Breast epithelium (tissue), 4 donors: ENCODE measurements around the gene CCDC78. TPM values are rescaled to one million over a fixed set of nuclear protein-coding genes. Genes with fewer than 3 reads are reported as not detected.

ENCODE experiments used
- DNase-seq, 2 donors: peaks; one replicate each; pipeline ENCODE4 v3.0.0-alpha.2; 2019; ENCODE audit warnings: low spot score in 2 of 2
- H3K27ac ChIP-seq, 2 donors: fragments of 200-600 bp; sonication (generic) in 1 of 2; one replicate each; pipeline ENCODE4 v1.5.1; 2016 to 2019; ENCODE audit warnings: mild to moderate bottlenecking in 1 of 2
- H3K27me3 ChIP-seq, 2 donors: fragments of 200-600 bp; sonication (generic) in 1 of 2; one replicate each; pipeline versions ENCODE4 v1.5.1 to v1.6.0; 2017 to 2019; ENCODE audit warnings: control low read depth in 1 of 2, mild to moderate bottlenecking in 1 of 2
- H3K36me3 ChIP-seq: fragments of 200-600 bp; one replicate; pipeline ENCODE4 v1.5.1; 2019
- H3K4me1 ChIP-seq, 2 donors: fragments of 200-600 bp; sonication (generic); one replicate each; pipeline ENCODE4 v1.5.1; 2016 to 2019; ENCODE audit warnings: control low read depth in 1 of 2
- H3K4me3 ChIP-seq, 3 donors: fragments of 200-600 bp; sonication (generic); 1 replicate in 2 of 3; 2 replicates in 1 of 3; pipeline ENCODE4 v1.5.1; 2016 to 2019; ENCODE audit warnings: mild to moderate bottlenecking in 3 of 3, moderate library complexity in 2 of 3
- H3K9me3 ChIP-seq, 2 donors: fragments of 200-600 bp; sonication (generic) in 1 of 2; one replicate each; pipeline ENCODE4 v1.5.1; 2016 to 2019; ENCODE audit warnings: control low read depth in 1 of 2
- POLR2A ChIP-seq: fragments of 450-650 bp; IDR thresholded peaks from one replicate; pipeline ENCODE4 v1.6.1; 2016; ENCODE audit warnings: antibody characterized with exemption, mild to moderate bottlenecking, moderate library complexity
- POLR2AphosphoS5 ChIP-seq, 3 donors: sonication (generic); formaldehyde crosslinking; IDR thresholded peaks; one replicate each; pipeline ENCODE4 v1.6.1; 2017; ENCODE audit warnings: antibody characterized with exemption in 3 of 3
- intact Hi-C: fragments of 100-400 bp; cut with DNase I; formaldehyde crosslinking; loops from one replicate; pipeline ENCODE4 v1.15.1; 2023; ENCODE audit warnings: low total_unique reads
- total RNA-seq, 3 donors: library from RNA; depleted of rRNA; stranded (reverse); fragments of >200 nt; gene quantifications; one replicate each; pipeline ENCODE4 v1.1.0, GENCODE V29; 2016
- TF ChIP-seq, protein P1 (sequence below), 3 donors: fragments of 450-650 bp; IDR thresholded peaks; one replicate each; pipeline ENCODE4 v1.5.1; 2016 to 2017; ENCODE audit warnings: antibody characterized with exemption in 3 of 3, mild to moderate bottlenecking in 3 of 3, moderate library complexity in 3 of 3

CCDC78 gene
- total RNA-seq, 3 donors from 2014 or later, result 0.48 to 2.9 (median 2.6) TPM

DNA sequence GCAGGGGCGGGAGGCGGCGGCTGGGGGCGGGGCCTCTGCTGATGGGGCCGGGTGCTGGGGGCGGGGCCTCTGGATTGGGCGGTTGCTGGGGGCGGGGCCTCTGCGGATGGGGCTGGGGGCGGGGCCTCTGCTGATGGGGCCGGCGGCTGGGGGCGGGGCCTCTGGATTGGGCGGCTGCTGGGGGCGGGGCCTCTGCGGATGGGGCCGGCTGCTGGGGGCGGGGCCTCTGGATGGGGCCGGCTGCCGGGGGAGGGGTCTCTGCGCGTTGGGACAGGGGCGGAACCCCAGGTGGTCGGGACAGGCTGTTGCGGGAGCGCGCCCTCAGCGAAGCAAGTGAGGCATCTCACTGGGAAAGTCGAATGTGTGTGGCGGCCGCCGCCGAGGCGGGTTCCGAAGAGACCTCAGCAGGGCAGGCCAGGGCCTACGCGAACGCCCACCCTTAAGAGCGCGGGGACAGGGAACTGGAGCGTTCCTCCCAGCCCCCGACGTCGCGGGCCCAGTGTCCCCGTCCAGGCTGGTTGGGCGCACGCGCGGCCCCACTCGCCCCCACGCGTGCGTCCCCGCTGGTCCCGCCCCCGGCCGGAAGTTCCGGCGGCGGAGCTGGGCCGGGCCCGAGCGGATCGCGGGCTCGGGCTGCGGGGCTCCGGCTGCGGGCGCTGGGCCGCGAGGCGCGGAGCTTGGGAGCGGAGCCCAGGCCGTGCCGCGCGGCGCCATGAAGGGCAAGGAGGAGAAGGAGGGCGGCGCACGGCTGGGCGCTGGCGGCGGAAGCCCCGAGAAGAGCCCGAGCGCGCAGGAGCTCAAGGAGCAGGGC, 46.2 kb downstream of the CCDC78 start, which contains the start of gene STUB1:
STUB1 (plus strand) TSS at position 597 of the 811 bp plus-strand sequence; CDS start at position 713, 116 bp downstream.
- peak; percentile 76 to 88 for DNase-seq
- no peaks in the 10 kb centered on the region for H3K27me3 ChIP-seq
- peak in 2 of 3 donors; percentile 50 to 54 for TF ChIP-seq POLR2AphosphoS5 (IDR thresholded peaks at IDR 0.05)
- TF ChIP-seq POLR2A, result no peak
- intact Hi-C loops, result no loop called here
- peak within 1 kb of the TSS; percentile 80 to 96 for H3K27ac ChIP-seq
- no peaks in the 10 kb centered on the region for H3K36me3 ChIP-seq
- H3K4me1 ChIP-seq, result peaks cover 15 to 35% of the 10 kb centered on the region in 2 donors
- no peaks in the 10 kb centered on the region for H3K9me3 ChIP-seq
- peak within 1 kb of the TSS; percentile 72 to 90 (median 86) for H3K4me3 ChIP-seq

DNA sequence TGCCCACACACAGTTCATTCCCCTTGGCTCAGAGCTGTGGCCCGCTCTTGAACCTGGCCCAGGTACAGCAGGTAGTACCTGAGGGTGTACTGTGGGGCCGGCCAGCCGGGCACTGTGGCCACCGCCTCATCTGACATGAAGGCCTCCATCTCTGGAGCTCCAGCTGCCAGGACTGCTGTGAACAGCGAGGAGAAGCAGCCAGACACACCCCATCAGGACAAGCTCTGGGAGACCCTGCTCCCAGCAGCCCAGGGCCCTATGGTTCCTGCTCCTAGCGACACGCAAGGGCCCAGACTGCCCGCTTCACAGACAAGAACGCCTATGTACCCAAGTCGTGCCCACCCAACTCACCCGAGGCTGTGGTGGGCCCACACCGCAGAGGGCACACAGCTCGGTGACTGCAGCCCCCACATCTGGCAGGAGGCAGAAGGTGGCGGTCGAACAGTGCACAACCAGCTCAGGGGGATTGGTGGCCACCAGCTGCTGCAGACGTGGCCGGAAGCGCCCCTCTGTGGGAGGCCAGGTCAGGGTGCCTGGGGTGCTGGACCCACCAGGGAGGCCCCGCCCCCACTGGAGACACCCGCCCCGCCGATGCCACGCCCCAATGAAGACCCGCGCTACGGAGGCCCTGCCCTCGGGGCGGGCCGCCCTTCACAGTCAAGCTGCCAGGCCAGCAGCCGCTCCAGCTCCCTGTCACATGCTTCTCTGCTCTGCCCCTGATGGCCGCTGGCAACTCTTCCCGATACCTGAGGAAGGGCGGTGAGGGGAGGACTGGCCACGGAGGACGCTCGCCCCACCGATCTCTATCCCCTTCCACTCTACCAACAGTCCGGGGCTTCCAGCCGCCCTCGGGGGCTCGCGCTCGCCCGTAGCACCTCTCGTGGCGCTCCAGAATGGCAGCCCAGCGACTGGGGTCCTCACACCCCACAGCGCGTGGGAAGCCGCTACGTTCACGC, 47.1 kb downstream of the CCDC78 start:
- Histone ChIP-seq H3K4me1 (peaks cover 9 to 31% of the 10 kb centered on the region in 2 donors), H3K4me3 (peak overlapping the region; percentile 72 to 90 (median 86)), H3K36me3 (no peaks in the 10 kb centered on the region), H3K27ac (peak overlapping the region; percentile 80 to 96), H3K9me3 (no peaks in the 10 kb centered on the region), H3K27me3 (no peaks in the 10 kb centered on the region)
- TF ChIP-seq, protein P1, sequence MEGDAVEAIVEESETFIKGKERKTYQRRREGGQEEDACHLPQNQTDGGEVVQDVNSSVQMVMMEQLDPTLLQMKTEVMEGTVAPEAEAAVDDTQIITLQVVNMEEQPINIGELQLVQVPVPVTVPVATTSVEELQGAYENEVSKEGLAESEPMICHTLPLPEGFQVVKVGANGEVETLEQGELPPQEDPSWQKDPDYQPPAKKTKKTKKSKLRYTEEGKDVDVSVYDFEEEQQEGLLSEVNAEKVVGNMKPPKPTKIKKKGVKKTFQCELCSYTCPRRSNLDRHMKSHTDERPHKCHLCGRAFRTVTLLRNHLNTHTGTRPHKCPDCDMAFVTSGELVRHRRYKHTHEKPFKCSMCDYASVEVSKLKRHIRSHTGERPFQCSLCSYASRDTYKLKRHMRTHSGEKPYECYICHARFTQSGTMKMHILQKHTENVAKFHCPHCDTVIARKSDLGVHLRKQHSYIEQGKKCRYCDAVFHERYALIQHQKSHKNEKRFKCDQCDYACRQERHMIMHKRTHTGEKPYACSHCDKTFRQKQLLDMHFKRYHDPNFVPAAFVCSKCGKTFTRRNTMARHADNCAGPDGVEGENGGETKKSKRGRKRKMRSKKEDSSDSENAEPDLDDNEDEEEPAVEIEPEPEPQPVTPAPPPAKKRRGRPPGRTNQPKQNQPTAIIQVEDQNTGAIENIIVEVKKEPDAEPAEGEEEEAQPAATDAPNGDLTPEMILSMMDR (IDR thresholded peaks at IDR 0.05), result no peak
- TF ChIP-seq POLR2A (no peak), POLR2AphosphoS5 (IDR thresholded peaks at IDR 0.05) (peak in 1 of 3 donors; percentile 18)
- intact Hi-C loops, result no loop called here
- peak in 1 of 2 donors; percentile 73 for DNase-seq

DNA sequence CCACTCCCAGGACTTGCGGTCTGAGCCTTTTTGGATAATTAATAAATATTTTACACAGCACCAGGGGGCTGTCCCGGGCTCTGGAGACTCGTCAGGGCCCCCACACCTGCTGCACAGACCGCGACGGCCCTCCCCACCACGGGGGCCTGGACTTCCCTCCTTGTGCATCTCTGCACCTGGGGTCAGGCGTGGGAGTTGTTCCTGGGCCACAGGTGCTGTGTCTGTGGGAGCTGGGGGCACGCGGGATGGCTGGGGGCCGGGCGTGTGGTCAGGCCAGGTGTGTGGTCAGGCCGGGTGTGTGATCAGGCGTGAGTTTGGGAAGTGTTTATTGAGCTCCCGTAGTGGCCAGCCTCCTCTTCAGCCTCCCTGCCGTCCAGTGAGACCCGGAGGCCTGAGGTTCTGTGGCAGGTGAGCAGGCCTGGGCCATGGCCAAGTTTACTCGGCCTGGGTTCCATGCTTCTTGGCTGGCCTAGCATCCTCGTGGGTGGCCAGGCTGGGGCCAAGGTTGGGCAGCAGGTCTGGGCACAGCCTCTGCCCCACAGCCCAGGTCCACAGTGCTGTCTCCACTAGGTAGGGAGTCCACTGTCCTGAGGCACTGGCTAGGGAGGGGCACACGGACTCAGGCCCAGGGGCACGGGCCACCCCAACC, 47.9 kb downstream of the CCDC78 start:
- no peak for TF ChIP-seq POLR2A
- no peak for TF ChIP-seq POLR2AphosphoS5 (IDR thresholded peaks at IDR 0.05)
- TF ChIP-seq, protein P1 (IDR thresholded peaks at IDR 0.05), result no peak
- Histone ChIP-seq H3K4me1 (peaks cover 9 to 27% of the 10 kb centered on the region in 2 donors), H3K4me3 (no peak overlapping the region), H3K36me3 (no peaks in the 10 kb centered on the region), H3K27me3 (no peaks in the 10 kb centered on the region), H3K27ac (peak overlapping the region; percentile 80 to 96), H3K9me3 (no peaks in the 10 kb centered on the region)
- no peak for DNase-seq
- intact Hi-C loops, result no loop called here

DNA sequence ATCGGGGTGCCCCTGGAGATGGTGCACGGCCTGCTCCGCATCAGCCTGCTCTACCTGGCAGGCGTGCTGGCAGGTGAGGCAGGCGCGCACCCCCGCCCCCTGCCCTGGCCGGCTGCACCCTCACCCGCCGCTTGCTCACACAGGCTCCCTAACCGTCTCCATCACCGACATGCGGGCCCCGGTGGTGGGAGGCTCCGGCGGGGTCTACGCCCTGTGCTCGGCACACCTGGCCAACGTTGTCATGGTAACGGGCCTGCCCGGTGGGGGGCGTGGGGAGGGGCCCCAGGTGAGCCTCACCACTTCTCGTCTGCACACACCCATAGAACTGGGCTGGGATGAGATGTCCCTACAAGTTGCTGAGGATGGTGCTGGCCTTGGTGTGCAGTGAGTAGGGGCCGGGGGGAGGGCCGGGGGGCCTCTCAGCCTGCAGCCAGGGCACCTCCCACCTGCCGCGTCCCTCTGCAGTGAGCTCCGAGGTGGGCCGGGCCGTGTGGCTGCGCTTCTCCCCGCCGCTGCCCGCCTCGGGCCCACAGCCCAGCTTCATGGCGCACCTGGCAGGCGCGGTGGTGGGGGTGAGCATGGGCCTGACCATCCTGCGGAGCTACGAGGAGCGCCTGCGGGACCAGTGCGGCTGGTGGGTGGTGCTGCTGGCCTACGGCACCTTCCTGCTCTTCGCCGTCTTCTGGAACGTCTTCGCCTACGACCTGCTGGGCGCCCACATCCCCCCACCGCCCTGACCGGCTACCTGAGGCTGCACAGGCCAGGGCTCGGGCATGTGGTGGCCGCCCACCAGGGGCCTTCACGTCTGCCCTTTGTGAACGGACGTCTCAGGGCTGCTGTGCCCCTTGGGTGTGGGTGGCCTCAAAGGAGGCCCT, 48.7 kb downstream of the CCDC78 start:
- Histone ChIP-seq H3K27ac (no peak overlapping the region), H3K4me1 (peaks cover 9 to 21% of the 10 kb centered on the region in 2 donors), H3K4me3 (peak overlapping the region in 2 of 3 donors; percentile 15 to 39), H3K27me3 (no peaks in the 10 kb centered on the region), H3K9me3 (no peaks in the 10 kb centered on the region), H3K36me3 (peaks cover 1% of the 10 kb centered on the region)
- TF ChIP-seq POLR2A, result no peak
- TF ChIP-seq, protein P1 (IDR thresholded peaks at IDR 0.05), result no peak
- TF ChIP-seq POLR2AphosphoS5 (IDR thresholded peaks at IDR 0.05), result no peak
- intact Hi-C loops, result no loop called here
- no peak for DNase-seq
